Right hindlimb (tissue), 1 donor: ENCODE data around the gene GYG2.
"Not testable (repeated sequence)": the region's sequence is repeated elsewhere in the genome, so short reads cannot be mapped to it uniquely, and the experiment has no call there.

ENCODE experiments used
- DNase-seq: peaks from one replicate; pipeline ENCODE4 v3.0.0-alpha.2; 2018

GYG2 gene

GRCh38 chrX:2908125-2908685 lies 79.5 kb downstream of the GYG2 start:
- DNase-seq = no peak

GRCh38 chrX:2910109-2910508 lies 81.4 kb downstream of the GYG2 start:
- no peak for DNase-seq

- DNase-seq = no peak
These were observed 84.4 kb downstream of the GYG2 start for GRCh38 chrX:2913118-2913517.

- no peak for DNase-seq
These were observed 89.0 kb downstream of the GYG2 start for GRCh38 chrX:2917767-2918166.

- no peak for DNase-seq
These were observed 92.5 kb downstream of the GYG2 start for GRCh38 chrX:2921193-2921592.

GRCh38 chrX:2921750-2922149 lies 93.0 kb downstream of the GYG2 start:
- DNase-seq = no peak

GRCh38 chrX:2924151-2924550 lies 95.4 kb downstream of the GYG2 start:
- no peak for DNase-seq

GRCh38 chrX:2926255-2926654 lies 97.5 kb downstream of the GYG2 start:
- DNase-seq = not testable (repeated sequence)

GRCh38 chrX:2926664-2927275 lies 98.0 kb downstream of the GYG2 start:
- DNase-seq = no peak

GRCh38 chrX:2928191-2928582 lies 99.5 kb downstream of the GYG2 start:
- DNase-seq = no peak

- DNase-seq = peak; percentile 93
These were observed 100.1 kb downstream of the GYG2 start, which contains the start of gene ARSD for GRCh38 chrX:2928583-2929434. TSS of gene ARSD (minus strand) at chrX:2929339. CDS start at chrX:2929275, 64 bp downstream.

- DNase-seq = no peak
These were observed 102.4 kb downstream of the GYG2 start for GRCh38 chrX:2931155-2931554.

- no peak for DNase-seq
These were observed 102.9 kb downstream of the GYG2 start for GRCh38 chrX:2931612-2932011.
